Pons (tissue), 1 donor: ENCODE data around the gene ST7.

Source experiments
- DNase-seq: peaks from one replicate; pipeline ENCODE4 v3.0.0-alpha.2; 2016; ENCODE audit warnings: low spot score

The ST7 gene

GRCh38 chr7:116977172-116977571 lies 23.9 kb downstream of the ST7 start:
- DNase-seq, result no peak

GRCh38 chr7:116978006-116978405 lies 24.7 kb downstream of the ST7 start:
- DNase-seq, result no peak

GRCh38 chr7:116979430-116979829 lies 26.1 kb downstream of the ST7 start:
- no peak for DNase-seq

GRCh38 chr7:116980354-116980753 lies 27.1 kb downstream of the ST7 start:
- DNase-seq, result no peak

GRCh38 chr7:116981939-116982338 lies 28.6 kb downstream of the ST7 start:
- no peak for DNase-seq

GRCh38 chr7:116984511-116984910 lies 31.2 kb downstream of the ST7 start:
- DNase-seq, result no peak

- peak; percentile 64 for DNase-seq
These were observed 31.6 kb downstream of the ST7 start for GRCh38 chr7:116984917-116985316.

- DNase-seq, result no peak
These were observed 32.3 kb downstream of the ST7 start for GRCh38 chr7:116985575-116985974.

- DNase-seq, result no peak
These were observed 33.6 kb downstream of the ST7 start for GRCh38 chr7:116986611-116987565.

GRCh38 chr7:116988363-116988989 lies 35.2 kb downstream of the ST7 start:
- no peak for DNase-seq

- DNase-seq, result no peak
These were observed 36.8 kb downstream of the ST7 start for GRCh38 chr7:116990056-116990455.

GRCh38 chr7:116991233-116991632 lies 37.9 kb downstream of the ST7 start:
- no peak for DNase-seq

- DNase-seq, result no peak
These were observed 41.3 kb downstream of the ST7 start for GRCh38 chr7:116994611-116995010.

GRCh38 chr7:116997972-116998371 lies 44.7 kb downstream of the ST7 start:
- DNase-seq, result no peak

GRCh38 chr7:116998567-116999175 lies 45.4 kb downstream of the ST7 start:
- no peak for DNase-seq

- no peak for DNase-seq
These were observed 46.0 kb downstream of the ST7 start for GRCh38 chr7:116999311-116999710.

- DNase-seq, result no peak
These were observed 48.0 kb downstream of the ST7 start for GRCh38 chr7:117001283-117001682.

GRCh38 chr7:117004899-117005298 lies 51.6 kb downstream of the ST7 start:
- DNase-seq, result no peak

GRCh38 chr7:117005449-117005848 lies 52.1 kb downstream of the ST7 start:
- no peak for DNase-seq

GRCh38 chr7:117006907-117007684 lies 53.8 kb downstream of the ST7 start:
- no peak for DNase-seq

- DNase-seq, result no peak
These were observed 55.0 kb downstream of the ST7 start for GRCh38 chr7:117008118-117008885.
